Measurements from ENCODE around the gene UBE2H.
"Not testable (repeated sequence)": the region's sequence is repeated elsewhere in the genome, so short reads cannot be mapped to it uniquely, and the experiment has no call there.

UBE2H gene

DNA sequence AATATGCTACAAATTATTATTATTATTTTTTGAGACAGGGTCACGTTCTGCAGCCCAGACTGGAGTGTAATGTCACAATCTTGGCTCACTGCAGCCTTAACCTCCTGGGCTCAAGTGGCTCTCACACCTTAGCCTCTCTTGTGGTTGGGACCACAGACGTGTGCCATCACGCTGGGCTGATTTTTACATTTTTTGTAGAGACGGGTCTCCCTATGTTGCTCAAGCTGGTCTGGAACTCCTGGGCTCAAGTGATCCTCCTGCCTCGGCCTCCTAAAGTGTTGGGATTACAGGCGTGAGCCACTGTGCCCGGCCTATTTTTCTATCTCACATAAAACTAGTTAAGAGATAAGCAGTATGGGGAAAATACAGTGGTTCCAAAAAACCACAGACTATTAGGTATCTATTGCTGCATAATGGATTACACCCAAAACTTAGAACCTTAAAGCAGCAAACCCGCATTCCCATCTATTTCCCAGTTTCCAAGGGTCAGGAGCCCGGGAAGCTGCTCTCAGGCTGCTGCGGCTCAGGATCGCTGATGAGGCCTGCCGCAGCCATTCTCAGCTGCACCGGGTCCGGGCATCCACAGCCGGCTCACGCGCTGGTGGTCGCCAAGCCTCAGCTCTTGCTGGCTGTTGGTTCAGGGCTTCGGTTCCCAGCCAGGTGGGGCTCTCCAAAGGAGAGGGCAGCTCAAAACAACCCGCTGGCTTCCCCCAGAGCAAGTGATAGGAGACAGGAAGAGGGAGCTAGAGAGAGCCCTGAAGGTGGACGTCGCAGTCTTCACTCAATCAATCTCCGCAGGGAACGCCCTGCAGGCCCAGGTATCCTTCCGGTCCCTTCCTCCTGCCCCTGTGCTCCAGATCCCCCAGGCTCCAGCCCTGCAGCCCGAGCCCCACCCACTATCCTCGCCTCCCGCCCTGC is 128.2 kb downstream of the UBE2H start:
- H3K4me3 ChIP-seq (ENCODE audit: low read depth, low read length) = peak overlapping the region; percentile 74
- CTCF ChIA-PET = interaction anchor here (0.8 to 11.2 kb wide), 47 partner anchors 7 to 310 kb away, joined by 3 to 202 read pairs (median 5); partner anchors contain the start of gene NRF1
- TF ChIP-seq, protein P1, sequence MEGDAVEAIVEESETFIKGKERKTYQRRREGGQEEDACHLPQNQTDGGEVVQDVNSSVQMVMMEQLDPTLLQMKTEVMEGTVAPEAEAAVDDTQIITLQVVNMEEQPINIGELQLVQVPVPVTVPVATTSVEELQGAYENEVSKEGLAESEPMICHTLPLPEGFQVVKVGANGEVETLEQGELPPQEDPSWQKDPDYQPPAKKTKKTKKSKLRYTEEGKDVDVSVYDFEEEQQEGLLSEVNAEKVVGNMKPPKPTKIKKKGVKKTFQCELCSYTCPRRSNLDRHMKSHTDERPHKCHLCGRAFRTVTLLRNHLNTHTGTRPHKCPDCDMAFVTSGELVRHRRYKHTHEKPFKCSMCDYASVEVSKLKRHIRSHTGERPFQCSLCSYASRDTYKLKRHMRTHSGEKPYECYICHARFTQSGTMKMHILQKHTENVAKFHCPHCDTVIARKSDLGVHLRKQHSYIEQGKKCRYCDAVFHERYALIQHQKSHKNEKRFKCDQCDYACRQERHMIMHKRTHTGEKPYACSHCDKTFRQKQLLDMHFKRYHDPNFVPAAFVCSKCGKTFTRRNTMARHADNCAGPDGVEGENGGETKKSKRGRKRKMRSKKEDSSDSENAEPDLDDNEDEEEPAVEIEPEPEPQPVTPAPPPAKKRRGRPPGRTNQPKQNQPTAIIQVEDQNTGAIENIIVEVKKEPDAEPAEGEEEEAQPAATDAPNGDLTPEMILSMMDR (IDR thresholded peaks at IDR 0.05; ENCODE audit: insufficient read depth, low read length, missing control alignments) = peak; percentile 46
- POLR2A ChIA-PET = interaction anchor here (1.1 kb wide), 1 partner anchor 128 kb away, joined by 3 read pairs; the partner anchor contains the start of gene UBE2H
- DNase-seq (ENCODE audit: low read depth, low spot score) = no peak

DNA sequence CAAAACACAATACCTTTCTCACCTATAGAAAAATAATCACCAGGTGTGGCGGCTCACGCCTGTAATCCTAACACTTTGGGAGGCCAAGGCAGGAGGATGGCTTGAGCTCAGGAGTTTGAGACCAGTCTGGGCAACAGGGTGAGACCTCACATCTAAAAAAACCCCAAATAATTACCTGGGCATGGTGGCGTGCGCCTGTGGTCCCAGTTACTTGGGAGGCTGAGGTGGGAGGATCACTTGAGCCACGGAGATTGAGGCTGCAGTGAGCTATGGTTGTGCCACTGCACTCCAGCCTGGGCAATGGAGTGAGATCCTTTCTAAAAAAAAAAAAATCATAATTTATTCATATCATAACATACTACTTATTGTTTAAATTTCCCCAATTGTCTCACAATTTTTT is 129.6 kb downstream of the UBE2H start:
- CTCF ChIA-PET = interaction anchor here (1.0 to 11.2 kb wide), 4 partner anchors 19 to 189 kb away, joined by 3 to 202 read pairs (median 82); no protein-coding TSS in a partner anchor
- POLR2A ChIA-PET = interaction anchor here (0.6 kb wide), 1 partner anchor 167 kb away, joined by 3 read pairs; no protein-coding TSS in a partner anchor
- not testable (repeated sequence) for DNase-seq (ENCODE audit: low read depth, low spot score); H3K4me3 ChIP-seq (ENCODE audit: low read depth, low read length)

DNA sequence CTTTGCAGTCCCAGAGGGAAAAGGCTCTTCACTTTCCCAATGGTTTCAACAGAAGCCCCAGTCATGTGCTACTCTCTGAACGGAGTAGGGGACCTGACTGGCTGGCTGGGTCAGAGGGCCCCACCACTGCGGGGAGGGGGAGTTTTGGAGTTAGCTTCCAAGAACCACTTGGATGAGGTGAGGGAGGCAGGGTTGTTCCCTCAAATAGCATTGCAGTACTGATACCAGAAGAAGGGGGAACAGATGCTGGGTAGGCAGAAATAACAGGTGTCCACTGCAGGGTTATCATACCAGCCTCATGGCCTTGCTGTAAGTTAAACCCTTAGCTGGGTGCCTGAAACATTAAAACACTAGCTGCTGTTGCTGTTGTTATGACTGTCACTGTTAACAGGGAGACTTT is 131.3 kb downstream of the UBE2H start:
- no peak overlapping the region for H3K4me3 ChIP-seq (ENCODE audit: low read depth, low read length)
- POLR2A ChIA-PET = interaction anchor here (0.6 kb wide), 1 partner anchor 131 kb away, joined by 3 read pairs; no protein-coding TSS in a partner anchor
- CTCF ChIA-PET = interaction anchor here (3.9 to 11.2 kb wide), 3 partner anchors 8 to 191 kb away, joined by 22 to 202 read pairs (median 162); no protein-coding TSS in a partner anchor
- no peak for DNase-seq (ENCODE audit: low read depth, low spot score)
- TF ChIP-seq, protein P1 (IDR thresholded peaks at IDR 0.05; ENCODE audit: insufficient read depth, low read length, missing control alignments) = no peak

DNA sequence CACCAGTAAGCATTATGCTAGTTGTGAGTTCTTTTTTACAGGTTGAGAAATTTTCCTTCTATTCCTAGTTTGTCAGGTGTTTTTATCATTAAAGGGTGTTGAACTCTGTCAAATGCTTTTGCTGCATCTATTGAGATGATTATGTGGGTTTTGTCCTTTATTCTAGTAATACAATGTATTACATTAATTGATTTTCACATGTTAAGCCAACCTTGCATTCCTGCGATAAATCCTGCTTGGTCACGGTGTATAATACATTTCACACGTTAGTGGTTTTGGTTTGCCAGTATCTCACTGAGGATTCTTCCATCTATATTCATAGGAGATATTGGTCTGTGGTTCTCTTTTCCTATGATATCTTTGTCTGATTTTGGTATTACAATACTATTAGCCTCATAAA is 136.0 kb downstream of the UBE2H start:
- CTCF ChIA-PET = interaction anchor here (0.9 to 1.3 kb wide), 3 partner anchors 9 to 152 kb away, joined by 6 to 8 read pairs (median 7); no protein-coding TSS in a partner anchor
- TF ChIP-seq, protein P1 (IDR thresholded peaks at IDR 0.05; ENCODE audit: insufficient read depth, low read length, missing control alignments) = no peak
- POLR2A ChIA-PET = no interaction called here
- no peak for DNase-seq (ENCODE audit: low read depth, low spot score)
- no peak overlapping the region for H3K4me3 ChIP-seq (ENCODE audit: low read depth, low read length)

DNA sequence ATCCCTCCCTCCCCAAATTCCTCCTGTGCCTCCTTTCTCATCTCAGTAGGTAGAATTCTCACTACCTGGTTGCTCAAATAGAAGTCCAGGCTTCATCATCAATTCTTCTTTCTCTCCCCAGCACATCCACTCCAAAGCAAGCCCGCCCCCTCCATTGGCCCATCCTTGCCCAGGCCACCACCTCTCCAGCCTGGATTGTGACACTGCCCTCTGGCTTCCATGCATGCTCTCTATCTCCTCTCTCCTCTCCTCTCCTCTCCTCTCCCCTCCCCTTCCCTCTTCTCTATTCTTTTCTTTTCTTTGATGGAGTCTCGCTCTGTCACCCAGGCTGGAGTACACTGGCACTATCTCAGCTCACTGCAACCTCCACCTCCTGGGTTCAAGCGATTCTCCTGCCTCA is 144.9 kb downstream of the UBE2H start:
- DNase-seq (ENCODE audit: low read depth, low spot score) = no peak
- H3K4me3 ChIP-seq (ENCODE audit: low read depth, low read length) = no peak overlapping the region
- CTCF ChIA-PET = interaction anchor here (1.0 to 1.7 kb wide), 3 partner anchors 12 to 143 kb away, joined by 3 to 5 read pairs (median 4); no protein-coding TSS in a partner anchor
- POLR2A ChIA-PET = interaction anchor here (0.5 kb wide), 1 partner anchor 455 kb away, joined by 4 read pairs; no protein-coding TSS in a partner anchor
- TF ChIP-seq, protein P1 (IDR thresholded peaks at IDR 0.05; ENCODE audit: insufficient read depth, low read length, missing control alignments) = no peak

DNA sequence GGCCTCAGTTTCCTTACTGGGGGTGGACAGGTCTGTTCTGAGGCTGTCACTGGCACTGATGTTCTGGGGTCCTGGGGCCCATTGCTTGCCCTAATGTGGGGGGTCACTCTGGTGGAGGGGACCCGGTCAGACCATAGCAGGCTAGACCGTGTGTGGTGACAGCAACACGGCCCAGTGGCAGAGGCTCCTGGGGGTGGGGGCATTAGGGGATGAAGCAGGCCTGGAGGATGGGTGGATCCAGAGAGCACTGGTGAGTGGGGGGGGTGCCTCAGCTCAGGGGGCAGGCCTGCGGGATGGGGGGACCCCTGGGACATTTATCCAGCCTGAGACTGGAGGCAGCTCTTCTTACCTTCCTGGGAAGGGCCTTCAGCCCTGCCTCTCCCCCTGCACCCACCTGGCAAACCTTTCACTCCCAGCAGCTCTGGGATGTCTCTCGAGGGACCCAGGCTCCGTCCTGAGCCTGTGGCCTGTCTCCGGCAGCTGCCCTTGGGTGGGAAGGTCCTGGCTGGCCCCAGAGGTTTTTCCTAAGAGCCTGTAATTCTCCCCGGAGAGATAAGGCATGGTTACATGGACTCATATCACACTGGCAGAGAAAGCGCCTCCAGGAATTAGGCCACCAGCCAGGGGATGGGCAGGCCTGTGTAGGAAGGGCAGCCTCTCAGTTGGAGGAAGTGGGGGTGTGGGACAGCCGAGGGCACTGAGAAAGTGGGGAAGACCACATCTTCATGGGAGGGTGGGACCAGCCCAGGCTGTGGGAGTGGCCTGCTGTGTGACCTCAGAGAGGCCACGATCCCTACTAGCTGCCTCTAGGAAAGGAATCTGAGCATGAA is 147.7 kb downstream of the UBE2H start:
- CTCF ChIA-PET = interaction anchor here (0.7 to 2.2 kb wide), 3 partner anchors 18 to 240 kb away, joined by 3 to 6 read pairs (median 3); no protein-coding TSS in a partner anchor

More for the DNA sequence above, 147.7 kb downstream of the UBE2H start:
- TF ChIP-seq, protein P1 (IDR thresholded peaks at IDR 0.05; ENCODE audit: insufficient read depth, low read length, missing control alignments) = no peak
- no peak for DNase-seq (ENCODE audit: low read depth, low spot score)
- POLR2A ChIA-PET = interaction anchor here (0.6 kb wide), 1 partner anchor 168 kb away, joined by 4 read pairs; no protein-coding TSS in a partner anchor
- H3K4me3 ChIP-seq (ENCODE audit: low read depth, low read length) = no peak overlapping the region
